Stomach (tissue), 4 donors: Measurements from ENCODE around the gene PPCDC.

ENCODE experiments used
- POLR2A ChIP-seq, 4 donors: fragments of 450-650 bp; IDR thresholded peaks; one replicate each; pipeline ENCODE4 v1.6.1; 2016; ENCODE audit warnings: antibody characterized with exemption in 4 of 4, control low read depth in 2 of 4, mild to moderate bottlenecking in 1 of 4, moderate library complexity in 1 of 4
- POLR2AphosphoS5 ChIP-seq, 3 donors: sonication (generic); formaldehyde crosslinking; IDR thresholded peaks; one replicate each; pipeline ENCODE4 v1.6.1; 2016; ENCODE audit warnings: antibody characterized with exemption in 3 of 3

DNA sequence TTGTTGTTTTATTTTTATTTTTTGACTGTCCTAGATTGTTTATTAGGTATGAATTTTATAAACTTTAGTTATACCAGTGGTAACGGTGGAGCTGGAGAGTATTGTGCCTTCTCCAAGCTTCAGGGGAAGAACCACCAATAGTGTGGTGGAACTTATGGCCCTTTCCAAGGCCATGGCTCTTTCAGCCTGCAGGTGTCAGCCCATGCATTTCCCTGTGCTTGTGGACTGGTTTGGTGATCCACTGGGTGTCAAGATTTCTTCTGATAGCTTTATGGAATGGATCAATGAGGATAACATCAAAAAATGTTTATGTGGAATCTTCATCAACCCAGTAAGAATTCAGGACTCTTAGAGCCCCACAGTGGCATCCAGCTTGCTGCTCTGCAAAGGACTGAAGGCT is 47.2 kb upstream of the PPCDC start:
- TF ChIP-seq POLR2A (IDR thresholded peaks at IDR 0.05) (no peak), POLR2AphosphoS5 (IDR thresholded peaks at IDR 0.05) (no peak)
